ENCODE data around the gene FAM107B.
"Not testable (repeated sequence)": the region's sequence is repeated elsewhere in the genome, so short reads cannot be mapped to it uniquely, and the experiment has no call there.

Gene FAM107B

GRCh38 chr10:14659137-14659536 is 115.6 kb downstream of the FAM107B start:
- not testable (repeated sequence) for DNase-seq

DNA sequence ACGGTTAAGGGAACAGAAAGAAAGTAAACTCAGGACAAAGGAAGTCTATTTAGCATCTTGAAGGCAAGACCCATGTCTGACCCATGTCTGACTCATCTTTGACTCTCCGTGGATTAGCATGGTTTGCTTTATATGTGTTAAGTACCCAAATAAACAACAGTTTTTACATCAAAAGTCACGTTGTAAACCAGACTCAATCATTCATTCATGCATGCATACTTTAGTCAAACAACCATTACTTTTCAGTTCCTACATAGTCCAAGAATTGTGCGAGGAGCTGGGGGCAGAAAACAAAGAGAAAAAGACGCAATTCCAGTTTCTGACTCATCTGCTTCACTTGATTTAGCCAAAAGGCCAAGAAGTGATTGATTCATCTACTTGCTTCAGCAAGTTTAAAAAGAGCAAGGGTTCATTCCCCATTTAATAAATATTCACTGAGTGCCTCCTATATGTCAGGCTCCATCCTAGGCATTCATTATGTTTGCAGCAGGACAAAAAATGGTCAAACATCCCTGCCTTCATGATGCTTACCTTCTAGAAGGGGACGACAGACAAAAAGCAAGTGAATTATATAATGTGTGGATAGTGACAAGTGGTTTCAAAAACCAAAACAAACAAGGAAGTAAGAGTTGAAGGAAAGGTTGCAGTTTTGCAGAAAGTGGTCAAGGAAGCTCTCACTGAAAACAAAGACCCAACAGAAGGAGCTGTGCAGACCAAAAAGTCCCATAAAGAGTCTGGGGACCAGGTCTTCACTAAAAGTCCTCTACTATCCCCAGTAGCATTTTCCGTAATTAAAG is 116.2 kb downstream of the FAM107B start:
- DNase-seq = no peak

GRCh38 chr10:14656052-14656730 is 118.5 kb downstream of the FAM107B start:
- DNase-seq = no peak

GRCh38 chr10:14654821-14655382 is 119.8 kb downstream of the FAM107B start:
- DNase-seq = no peak

GRCh38 chr10:14653271-14654161 is 121.2 kb downstream of the FAM107B start:
- DNase-seq = no peak

DNA sequence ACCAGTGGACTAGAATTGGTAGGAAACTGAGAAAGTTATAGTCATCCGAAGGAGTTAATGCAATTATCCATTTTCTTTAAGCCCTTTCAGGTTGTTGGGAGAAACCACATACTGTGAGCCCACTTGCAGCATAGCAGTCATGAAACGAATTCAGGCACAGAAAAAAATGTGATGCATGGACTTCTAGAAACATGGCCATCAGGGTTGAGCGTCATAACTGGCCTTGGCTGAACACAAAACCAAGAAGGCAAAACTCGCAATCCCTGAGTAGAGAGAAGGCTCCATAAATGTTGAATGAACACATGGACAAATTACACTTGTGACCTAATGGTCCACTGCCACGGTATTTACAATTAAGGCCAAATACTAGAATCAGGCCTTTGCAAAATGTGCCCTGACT is 121.9 kb downstream of the FAM107B start:
- no peak for DNase-seq

DNA sequence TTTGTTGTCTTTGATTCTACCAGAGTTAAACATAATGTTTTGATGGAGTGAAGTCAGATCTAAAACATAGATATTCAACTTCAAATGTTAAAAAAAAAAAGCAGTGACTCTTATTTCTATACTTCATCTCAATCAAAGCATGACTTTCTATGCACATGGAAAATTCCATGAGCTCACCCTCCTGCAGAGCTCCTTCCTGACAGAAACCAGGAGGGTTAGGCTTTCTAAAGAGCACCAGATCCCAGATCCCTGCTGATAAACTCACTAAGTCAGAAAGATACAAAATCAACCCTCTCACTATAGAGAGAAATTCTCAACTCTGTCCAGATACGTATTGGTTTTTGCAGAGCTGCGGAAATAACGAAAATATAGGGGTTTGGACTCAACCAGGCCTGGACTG is 122.6 kb downstream of the FAM107B start:
- no peak for DNase-seq

DNA sequence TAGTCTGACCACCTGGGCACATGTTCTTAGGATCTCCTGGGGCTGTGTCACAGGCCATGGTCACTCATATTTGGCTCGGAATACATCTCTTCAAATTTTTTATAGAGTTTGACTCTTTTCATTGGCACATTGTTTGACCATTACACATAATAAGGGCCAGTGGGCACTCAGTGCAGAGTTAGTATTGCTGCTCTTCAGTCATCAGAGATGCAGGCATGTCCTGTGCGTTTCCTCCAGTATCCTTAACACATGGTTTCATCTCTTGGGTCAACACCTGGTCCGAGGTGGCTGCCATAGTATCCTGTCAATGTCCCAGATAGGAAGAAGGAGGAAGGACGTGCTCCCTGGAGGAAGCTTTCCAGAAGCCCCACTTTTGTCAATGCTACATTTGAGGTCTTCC is 125.0 kb downstream of the FAM107B start:
- no peak for DNase-seq

DNA sequence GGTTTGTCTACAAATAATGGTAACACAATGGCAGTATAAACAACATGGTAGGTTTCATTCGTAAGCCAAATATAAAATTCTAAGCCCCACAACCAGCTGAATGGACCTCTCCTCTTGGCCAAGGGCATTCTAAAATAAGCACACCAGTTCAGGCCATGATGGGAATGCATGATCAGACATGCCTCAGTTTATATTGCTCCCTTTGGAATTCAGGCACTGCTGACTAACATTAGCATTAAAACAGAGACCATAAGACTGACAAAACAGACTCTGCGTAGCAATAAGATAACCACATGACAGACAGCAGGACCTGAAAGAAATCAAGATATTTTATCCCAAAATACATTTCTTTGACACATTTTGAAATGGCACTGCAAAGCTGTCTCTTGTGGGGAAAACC is 125.8 kb downstream of the FAM107B start:
- DNase-seq = no peak

DNA sequence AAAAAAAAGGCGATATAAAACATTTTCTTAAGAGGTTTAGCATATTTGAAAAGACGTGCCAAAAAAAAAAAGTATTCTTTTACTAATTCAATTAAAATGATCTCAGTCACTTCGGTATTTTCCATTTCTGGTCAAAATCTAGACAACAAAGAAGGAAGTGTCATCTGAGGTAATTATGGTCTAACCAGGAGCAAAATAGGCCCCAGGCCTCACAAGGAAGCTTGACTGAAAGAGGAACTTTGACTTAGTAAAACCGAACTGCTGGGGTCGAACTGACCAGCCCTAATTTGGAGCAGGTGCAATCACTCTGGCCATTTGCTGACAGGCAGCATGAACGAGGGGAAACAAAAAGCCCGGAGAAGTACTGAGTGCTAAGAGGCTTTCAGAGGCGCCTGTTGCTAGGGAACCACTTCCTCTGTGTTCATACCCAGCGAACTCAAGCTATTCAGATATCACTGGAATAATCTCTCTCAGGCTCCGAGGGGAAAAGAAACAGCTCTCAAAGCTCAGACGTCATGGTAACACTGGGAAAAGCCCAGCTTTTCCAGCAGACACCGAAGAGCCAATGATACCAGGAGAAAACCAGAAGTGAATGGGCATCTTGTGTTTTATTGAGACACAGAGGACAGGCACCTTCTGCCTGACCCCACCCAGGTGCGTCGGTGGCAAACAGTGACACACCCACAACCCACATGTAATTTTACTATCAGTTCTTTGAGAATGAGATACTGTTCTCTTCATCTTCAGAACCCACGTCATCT is 126.5 kb downstream of the FAM107B start:
- DNase-seq = peak; percentile 36 to 46

DNA sequence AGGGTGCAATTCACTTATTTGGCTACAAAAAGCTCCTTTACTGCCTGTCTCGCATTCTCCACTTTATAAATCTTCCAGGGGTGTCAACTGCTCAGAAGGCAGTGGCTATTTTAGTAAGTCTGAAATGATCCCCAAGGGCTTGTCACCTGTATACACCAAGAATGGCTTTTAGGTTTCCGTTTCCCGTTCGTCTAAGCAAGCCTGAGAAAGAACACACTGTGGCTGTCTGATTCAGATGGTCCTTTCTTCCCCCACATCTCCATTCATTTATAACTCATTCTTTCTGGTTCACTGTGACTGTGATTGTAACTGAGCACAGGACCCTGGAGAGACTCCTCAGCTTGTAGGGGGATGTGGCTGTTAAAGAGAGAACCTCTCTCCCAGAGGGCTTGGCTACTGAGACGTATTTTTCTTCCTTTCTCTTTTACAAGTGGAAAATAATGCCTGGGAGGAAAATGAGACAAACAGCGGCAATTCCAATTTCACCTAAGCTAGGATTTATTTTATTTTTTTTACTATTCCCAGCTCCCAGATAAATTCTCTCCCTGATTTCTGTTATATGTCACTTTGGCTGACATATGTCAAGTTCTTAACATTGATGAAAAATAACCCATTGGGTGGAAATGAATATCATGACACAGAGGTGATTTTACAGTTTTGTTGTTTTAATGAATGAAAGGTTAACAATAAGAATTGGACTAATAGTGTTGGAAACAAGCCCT is 129.3 kb downstream of the FAM107B start:
- no peak for DNase-seq

- no peak for DNase-seq
Observed at GRCh38 chr10:14639637-14640036, 135.1 kb downstream of the FAM107B start.

DNA sequence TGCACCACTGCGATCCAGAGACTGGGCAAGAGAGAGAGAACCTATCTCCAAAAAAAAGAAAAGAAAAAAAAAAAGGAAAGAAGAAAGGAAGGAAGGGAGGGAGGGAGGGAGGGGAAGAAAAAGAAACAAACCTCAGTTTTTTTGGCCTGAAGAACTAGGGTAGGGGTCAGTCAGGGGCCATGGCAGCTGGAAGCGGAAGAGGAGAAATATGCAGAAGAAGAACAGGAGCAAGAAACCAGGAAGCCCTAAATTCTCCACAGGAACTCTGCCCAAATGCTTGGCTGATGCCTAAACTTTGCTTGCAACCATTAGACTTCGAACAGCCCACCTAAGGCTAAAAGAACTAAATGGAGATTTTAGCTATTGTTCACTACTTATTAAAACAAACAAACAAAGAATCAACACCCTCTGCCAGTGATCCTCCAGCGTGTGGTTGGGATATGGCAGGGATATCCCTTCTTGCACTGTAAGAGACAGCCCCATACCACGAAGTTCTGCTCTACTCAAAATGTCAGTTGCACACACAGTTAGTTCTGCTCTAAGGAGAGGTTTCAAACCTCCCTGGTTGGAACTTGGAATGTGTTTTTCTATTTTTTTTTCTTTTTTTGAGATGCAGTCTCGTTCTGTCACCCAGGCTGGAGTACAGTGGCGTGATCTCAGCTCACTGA is 139.5 kb downstream of the FAM107B start:
- DNase-seq = no peak

- not testable (repeated sequence) for DNase-seq
Observed at GRCh38 chr10:14634572-14634971, 140.1 kb downstream of the FAM107B start.

GRCh38 chr10:14625765-14626525 is 148.8 kb downstream of the FAM107B start:
- DNase-seq = no peak

DNA sequence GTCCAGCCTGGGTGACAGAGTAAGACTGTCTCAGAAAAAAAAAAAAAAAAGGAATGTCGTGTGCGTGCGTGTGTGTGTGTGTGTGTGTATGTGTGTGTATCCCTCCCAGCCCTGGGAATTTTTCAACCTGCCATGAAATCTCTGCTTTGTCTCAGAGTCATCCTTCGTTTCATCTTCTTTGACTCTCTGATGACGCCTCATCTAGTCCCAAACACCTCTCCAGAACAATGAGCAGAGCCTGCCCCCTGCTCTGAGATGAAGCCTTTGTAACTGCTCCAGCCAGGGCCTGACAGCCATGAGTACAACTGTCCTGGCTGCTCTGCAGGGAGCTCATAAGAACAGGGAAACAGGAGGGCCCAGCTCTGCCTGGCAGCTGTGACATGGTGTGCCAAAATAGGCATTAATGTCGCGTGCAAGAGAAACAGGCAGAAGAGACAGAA is 149.5 kb downstream of the FAM107B start:
- DNase-seq = no peak

GRCh38 chr10:14624600-14624999 is 150.1 kb downstream of the FAM107B start:
- no peak for DNase-seq

- no peak for DNase-seq
Observed at GRCh38 chr10:14623931-14624330, 150.8 kb downstream of the FAM107B start.

DNA sequence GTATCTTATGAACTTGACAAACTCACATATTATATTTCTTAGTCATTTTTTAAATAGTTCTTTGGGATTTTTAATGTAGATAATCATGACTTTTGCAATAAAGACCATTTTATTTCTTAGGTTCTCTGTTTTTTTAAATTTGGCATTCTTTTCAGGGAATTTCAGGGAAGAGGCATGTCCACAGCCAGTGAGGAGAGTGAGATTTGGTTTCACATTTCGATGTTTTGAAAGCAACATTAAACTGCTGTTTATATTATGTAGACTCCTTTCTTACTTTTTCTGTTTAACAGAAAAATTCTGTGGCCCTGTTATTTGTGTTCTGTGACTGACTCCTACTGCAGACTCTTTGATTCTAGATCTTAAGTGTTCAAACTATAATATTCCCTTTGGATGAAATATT is 153.7 kb downstream of the FAM107B start:
- no peak for DNase-seq

GRCh38 chr10:14618674-14619073 is 156.0 kb downstream of the FAM107B start:
- DNase-seq = no peak
